Stimulated activated naive CD4-positive, alpha-beta T cell treated with Interleukin-2 at 50 U/mL for 16 hours (primary cell): Measurements from ENCODE around the gene SLC2A8.

Source experiments
- DNase-seq: peaks from one replicate; lab custom pipeline; 2025; lab: John Stamatoyannopoulos, UW

Gene SLC2A8

DNA sequence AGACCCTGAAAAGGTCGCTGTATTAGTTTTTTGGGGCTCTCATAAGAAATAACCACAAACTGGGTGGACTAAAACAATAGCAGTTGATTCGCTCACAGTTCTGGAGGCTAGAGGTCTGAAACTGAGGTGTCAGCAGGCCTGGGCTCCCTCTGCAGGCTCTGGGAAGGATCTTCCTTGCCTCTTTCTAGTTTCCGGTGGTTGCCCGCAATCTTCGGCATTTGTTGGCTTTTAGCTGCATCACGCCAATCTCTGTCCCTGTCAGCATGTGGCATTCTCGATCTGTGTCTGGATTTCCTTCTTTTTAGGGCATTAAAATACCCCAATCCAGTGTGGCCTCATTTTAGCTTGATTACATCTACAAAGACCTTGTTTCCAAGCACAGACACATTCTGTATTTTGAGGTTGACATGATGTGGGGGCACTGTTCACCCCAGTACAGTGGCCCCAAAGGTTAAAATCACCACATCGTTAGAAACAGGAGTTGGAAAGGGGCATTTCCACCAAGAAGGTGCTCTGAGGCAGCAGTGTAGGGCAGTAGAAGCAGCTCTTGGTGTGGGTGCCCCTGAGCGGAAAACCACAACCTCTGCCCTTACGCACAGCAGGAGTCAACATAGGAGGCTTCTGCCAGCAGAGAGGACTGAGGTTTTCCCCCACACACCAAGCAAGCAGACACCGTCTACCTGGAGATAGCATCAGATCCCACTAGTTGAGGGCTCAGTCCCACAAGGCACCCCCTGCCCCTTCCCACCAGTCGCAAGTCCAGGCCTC lies 40.7 kb downstream of the SLC2A8 start:
- DNase-seq = peak; percentile 14

DNA sequence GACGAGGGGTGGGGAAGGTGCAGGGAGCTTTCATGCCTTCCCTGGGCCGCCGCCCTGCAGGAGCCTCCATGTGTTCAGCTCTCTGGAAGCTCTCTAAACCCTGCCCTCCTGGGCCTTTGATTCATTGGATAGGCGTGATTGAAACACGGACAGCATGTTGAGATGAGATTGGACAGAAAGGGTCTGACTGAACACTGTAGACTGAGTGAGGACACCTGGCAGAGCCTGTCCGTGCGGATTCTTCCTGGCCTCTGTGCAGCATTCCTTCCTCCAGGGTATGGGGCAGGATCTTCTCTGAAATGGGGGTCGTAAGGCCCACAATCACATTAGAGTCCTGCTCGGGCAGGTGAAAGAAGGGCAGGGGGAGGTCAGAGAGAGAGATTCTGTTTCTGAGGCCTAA lies 41.4 kb downstream of the SLC2A8 start:
- DNase-seq = no peak

DNA sequence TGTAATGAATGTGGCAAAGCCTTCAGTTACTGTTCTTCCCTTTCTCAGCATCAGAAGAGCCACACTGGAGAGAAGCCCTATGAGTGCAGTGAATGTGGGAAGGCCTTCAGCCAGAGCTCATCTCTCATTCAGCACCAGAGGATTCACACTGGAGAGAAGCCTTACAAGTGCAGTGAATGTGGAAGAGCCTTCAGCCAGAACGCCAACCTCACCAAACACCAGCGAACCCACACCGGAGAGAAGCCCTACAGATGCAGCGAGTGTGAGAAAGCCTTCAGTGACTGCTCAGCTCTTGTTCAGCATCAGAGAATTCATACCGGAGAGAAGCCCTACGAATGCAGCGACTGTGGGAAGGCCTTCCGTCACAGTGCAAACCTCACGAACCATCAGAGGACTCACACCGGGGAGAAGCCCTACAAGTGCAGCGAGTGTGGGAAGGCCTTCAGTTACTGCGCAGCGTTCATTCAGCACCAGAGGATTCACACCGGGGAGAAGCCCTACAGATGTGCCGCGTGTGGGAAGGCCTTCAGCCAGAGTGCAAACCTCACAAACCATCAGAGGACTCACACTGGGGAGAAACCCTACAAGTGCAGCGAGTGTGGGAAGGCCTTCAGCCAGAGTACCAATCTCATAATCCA lies 47.4 kb downstream of the SLC2A8 start:
- no peak for DNase-seq

DNA sequence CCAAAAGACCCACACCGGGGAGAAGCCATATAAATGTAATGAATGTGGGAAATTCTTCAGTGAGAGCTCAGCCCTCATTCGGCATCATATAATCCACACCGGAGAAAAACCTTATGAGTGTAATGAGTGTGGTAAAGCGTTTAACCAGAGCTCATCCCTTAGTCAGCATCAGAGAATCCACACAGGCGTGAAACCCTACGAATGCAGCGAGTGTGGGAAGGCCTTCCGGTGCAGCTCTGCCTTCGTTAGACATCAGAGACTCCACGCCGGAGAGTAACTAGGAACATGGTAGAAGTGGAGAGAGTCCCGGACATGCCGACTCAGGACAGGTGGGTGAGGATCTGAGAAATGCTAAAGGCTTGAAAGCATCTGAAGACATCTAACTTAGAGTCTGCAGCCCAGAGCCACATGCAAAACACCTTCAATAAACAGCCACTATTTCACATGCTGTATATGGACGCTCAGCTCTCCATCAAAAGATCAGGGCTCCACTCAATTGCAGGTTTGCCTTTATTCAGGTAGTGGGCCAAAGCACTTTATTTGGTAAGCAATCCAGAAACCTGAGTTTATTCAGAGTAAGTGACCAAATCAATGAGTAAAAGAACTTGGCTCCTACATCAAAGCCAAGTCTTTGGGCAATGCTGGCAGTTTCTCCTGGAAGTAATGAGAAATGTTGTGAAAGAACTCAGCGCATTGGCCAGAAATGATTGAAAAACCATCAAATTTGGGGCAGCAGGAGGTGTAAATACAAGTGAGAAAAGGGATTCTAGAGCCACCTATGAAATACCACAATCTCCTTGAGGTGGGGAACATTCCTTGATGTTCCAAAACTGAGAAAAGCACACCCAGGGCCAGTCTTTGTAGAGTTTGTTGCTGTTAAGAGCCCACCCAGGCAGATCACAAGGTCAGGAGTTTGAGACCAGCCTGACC lies 48.2 kb downstream of the SLC2A8 start:
- no peak for DNase-seq

DNA sequence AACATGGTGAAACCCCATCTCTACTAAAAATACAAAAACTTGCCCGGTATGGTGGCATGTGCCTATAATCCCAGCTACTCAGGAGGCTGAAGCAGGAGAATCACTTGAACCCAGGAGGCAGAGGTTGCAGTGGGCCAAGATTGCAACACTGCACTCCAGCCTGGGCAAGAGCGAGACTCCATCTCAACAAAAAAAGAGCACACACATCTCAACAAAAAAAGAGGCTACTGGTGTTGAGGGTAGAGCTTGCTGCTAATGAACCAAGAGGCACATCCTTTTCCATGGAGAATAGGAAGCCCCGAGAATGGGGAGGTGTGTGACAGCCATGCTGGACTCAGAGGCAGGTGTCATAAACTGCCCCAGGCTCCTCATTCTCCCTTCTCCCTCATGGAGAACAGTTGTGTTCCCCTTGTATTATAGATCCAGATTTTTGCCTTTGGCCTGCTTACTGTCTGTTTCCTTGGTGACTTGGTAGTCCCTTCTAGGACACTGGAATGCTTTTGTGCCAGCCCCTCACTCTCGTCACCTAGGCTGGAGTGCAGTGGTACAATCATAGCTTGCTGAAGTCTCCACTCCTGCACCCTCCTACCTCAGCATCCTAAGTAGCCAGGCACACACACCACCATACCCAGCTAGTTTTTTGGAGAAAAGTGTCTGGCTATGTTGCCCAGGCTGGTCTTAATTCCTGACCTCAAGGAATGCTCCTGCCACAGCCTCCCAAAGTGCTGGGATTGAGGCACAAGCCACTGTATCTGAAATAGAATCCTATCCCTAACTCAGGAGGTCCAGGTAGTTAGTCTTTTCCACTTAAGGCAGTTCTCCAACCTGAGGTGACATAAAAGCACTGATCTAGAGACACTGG lies 49.1 kb downstream of the SLC2A8 start:
- DNase-seq = no peak

DNA sequence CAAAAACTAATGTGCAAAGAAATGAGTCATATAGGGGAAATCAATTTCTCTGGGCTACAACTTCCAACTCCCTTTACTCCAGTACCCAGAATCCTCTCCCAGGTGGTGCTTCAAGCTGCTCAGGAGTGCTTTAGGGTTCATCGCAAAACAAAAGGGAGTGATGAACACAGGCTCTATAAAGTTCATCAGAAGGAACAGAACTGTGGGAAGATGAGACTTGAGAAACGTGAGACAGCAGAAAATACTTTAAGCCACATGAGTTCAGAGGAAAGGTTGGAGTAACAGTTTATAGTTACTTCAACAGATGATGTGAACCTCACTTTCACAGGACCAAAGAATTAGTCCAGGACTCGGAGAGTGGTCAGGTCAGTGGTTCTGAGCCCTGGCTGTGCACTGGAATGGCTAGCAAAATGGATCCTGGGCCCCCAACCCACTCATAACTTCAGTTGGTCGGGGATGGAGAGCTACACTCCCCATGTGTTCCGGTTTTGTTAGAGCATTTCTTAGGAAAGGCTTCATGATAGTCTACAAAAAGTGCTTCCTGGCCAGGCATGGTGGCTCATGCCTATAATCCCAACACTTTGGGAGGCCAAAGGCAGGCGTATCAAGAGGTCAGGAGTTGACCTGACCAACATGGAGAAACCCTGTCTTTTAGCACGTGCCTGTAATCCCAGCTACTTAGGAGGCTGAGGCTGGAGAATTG lies 49.9 kb downstream of the SLC2A8 start:
- no peak for DNase-seq

DNA sequence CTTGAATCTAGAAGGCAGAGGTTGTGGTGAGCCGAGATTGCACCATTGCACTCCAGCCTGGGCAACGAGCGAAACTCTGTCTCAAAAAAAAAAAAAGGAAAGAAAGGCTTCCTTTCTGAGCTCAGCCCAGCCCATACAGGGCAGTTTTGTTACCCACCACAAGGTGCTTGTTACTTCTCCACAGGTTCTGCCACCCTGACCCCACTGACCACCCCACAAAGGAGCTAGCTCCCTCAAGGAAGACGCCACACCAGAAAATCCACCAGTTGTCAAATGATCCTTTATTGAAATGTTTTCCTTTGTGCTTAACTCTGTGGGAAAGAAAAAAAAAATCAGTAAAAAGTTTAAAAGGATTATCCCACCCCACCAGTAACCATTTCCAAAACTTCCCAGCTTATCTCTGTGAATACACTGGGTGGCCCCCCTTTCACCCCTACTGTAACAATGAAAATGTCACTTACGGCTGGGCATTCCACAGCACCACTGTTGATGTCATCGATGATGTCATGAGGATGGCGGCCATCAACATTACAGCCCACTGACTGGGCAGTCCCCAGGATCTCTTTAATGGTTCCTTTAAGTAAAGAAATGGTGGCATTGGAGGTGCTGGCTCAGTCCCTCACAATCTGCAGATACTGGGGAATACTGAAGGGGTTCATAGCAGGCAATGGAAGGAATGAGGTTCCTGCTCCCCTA lies 50.6 kb downstream of the SLC2A8 start:
- no peak for DNase-seq

DNA sequence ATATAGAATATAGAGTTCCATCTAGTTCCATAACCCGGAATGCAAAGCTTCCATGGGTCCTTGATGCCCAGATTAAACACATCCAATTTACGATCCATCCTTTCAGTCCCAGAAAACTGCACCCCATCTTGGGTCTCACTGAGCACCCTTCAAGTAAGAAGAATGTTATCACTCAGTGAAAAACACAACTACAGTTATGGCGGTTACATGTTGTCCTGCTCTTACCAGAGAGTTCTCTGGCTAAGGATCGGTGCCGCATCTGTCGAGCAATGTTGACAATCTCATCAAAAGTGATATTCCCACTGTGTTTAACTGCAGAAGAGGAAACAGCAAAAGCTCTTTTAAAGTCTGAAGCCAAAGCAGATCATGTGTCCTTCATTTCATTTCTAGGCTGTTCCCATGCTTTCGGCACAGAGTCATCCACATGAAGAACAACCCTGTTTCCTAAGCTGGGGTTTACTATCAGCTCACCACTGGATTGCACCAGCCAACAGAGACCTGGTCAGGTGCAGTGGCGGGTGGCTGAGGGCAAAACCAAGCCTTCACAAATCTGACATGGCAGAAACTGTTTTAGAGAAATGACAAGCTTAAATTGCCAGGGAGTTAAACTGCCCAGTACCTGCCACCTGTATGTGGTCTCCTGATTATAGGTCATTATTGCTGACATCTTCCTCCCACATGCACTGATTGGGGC lies 51.3 kb downstream of the SLC2A8 start:
- DNase-seq = no peak

DNA sequence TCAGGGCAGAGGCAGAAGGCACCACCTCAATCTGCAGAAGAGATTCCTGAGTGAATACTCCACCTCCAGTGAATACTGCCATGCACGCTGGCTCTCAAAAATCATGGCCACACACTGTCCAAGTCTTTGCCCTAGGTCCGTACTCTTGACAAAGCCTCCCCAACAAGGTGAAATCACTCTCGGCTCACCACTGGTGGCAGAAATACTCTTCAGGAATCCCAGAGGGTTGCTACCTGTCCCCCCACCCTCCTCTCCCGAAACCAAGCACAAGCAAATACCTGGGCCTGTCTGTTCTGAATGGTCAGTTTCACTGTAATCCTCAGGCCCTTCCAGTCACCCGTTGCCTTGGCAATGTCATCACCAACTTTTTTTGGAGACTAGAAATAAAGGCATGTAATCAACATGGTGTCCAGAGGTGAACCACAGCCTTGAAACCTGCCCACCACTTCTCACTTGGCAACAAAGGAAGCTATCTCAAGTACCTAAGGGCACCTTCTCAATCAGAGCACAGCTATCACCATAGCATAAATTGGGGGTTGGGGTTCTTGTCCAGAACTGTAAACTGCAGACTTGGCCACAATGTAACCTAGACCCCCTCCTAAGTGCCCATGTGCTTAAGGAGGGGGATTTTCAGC lies 52.5 kb downstream of the SLC2A8 start:
- DNase-seq = no peak

DNA sequence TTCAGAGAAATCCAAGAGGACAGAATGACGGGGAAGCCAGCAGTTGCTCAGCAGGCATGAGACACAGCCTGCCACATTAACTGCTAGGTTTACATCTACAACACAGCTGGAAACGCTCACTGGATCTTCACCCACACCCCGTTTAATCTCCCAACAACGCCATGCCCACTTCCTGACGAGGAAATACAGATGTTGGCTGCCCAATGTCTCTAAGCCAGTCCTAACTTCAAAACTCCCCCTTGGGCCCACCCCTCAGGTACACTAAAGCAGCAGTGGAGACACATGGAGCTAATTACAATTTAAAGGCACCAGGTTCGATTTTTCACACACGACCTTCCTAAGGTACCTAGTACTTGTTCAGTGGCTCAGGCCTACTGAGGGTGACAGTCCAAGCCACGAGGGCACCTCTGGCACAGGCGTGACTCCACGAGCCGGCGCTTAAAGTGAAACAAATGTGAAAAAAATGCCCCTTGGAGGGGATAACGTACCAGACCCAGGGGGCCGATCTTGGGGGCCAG lies 53.3 kb downstream of the SLC2A8 start:
- DNase-seq = no peak

DNA sequence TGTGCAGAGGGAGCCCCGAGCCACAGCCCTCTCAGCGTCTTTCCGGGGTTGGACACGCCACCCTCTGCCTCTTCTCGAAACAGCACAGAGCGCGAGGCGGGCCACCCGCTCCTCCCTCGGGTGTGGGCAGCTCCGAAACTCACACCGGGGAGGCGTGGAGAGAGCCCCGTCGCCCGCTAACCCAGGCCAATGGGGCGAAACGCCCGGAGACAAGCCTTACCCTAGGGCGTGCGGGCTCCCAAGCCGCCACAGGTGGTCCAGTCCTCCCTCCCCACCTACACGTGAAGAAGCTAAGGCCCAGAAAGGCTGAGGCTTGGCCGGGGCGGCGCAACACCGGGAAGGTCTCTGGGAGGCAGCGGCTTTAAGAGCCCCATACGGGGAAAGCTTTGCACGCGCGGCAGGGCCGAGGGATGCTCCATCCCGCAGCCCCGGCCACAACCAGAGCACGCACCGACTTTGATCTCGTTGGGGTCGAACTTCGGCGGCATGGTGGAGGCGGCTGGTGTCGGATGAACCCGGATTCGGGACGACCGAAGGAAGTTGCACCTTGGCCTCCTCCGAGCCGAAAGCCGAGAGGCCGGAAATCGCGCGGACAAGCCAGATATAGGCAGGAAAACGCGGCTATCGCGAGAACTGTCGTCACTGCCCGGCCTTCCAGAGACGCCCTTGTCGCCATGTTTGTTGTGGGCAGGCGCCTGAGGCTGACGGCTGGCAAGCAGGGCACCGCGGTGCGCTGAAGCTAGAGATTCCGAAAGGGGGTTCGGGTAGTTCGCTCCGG lies 54.0 kb downstream of the SLC2A8 start, which contains the start of the genes LRSAM1 and RPL12:
LRSAM1 (plus strand) TSS at position 681 of the 778 bp plus-strand sequence. CDS start 3,018 bp downstream, outside the sequence.
RPL12 (minus strand) TSS at position 577 of the 778 bp plus-strand sequence; CDS start at position 488, 89 bp downstream.
- peak; percentile 96 for DNase-seq

DNA sequence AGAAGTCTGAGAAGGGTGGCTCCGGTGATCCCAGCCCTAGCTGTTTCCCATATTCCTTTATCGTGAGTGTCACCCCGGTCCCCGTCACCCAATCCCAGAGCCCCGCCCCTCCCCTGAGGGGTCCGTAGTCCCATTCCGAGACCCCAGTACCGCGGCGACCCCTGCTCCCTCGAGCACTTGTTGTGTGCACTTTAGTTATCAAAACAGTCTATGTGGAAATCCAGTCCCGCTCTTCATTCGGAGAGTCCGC lies 54.6 kb downstream of the SLC2A8 start:
- DNase-seq = no peak

DNA sequence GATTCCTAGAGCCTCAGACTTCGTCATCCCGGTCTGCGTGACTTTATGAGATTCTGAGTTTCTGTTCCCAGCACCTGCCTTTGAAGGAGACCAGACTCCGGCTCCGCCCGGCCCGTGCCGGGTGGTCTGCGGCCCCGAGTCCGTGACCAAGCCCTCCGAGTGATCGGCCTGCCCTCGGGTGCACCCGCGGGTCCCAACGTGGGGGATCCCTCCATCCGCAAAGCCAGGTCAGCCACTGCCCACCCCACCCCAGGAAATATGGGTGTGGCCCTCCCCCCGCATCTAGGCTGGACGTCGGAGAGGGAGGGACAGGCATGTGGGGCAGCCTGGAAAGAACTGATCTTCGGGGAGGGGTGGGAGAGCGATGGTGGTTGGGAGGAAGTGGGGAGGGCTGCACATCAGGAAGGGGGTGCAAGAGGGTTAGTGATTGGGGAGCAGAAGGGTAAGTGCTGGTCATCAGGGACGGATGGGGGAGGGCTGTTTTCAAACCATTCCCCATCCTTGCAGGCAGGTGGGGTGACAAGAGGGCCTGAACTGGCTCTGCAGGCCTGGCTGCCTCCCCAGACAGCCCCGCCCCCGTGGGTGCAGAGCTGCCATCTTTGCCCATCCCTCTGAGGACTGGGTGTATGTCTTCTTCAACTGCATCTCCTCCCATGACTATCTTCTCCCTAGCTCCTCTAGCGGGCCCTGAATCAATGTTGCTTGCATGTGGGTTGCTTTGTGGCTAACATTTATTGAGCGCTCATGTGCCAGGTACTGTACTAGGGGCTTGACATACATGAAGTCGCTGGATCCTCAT lies 55.1 kb downstream of the SLC2A8 start:
- peak; percentile 54 for DNase-seq

DNA sequence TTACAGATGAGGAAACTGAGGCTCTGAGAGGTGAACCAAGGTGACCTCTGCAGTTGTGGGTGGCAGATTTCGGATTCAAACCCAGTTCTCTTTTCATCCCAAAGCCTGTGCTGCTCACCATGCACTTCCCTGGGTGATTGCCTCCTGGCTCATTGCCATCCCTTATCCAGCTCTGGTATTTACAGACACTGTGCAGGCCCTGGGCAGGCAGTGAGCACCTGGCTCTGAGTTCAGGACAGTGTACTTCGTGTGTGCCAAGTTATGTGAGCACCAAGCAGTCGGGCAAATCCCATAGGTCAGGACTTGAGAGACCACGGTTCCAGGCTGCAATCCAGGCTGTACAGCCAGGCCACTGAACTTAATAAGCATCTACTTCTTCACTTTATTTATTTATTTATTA lies 55.7 kb downstream of the SLC2A8 start:
- no peak for DNase-seq

DNA sequence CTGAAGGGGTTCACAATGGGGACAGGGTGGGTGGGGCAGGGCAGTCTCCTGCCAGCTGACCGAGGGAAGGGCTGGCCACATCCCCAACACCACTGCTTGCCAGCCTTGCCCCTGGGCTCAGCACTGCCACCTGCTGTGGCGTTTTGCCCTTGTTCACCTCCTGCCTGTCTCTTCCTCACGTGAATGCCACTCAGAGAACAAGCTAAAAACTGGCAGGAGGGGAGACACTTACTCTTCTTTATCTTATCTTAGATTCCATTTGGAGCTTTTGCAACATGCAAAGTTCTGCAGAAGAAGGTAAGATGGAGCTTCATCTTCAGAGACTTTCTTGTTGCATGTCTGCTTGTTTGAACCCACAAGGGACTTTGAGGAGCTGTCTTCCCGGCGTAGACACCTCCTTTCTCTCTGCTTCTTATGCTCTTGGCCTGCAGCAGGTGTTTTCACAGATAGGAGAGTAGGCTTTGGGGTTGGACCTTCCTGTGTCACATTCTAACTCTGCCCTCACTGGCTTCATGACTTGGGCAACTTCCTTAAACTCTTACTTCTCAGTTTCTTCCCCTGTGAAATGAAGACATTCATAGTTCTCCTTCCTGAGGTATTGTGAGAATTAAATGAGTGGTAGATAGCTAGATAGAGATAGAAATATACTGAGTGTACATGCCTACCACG lies 58.5 kb downstream of the SLC2A8 start:
- no peak for DNase-seq

DNA sequence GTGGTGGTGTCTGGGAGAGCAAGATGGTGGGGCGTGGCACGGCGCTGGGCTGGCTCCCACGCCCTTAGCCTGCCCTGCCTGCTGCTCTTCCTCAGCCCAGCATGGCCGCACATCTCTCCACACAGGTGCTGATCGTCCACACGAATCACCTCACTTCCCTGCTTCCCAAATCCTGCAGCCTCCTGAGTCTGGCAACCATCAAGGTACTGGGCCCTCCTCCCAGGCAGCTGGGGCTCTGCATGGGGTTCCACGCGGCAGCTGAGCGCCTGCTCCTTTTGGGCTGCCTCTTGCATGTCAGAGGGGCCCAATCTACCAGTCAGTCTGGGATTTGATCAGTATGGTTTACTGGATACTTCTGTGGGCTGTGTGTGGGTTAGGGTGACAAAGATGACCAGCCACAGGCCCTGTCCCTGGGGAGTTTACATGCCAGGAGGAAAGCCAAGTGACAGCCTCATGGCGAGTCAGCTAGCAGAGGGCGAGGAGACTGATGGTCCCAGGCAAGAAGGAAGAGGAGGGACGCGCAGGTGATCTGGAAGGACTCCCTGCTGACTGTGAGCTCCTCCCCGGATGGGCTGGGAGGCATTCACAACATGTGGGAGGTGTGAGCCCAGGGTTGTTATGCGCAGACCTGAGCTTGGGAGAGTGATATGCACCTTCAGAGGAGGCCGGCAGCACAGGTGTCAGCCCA lies 60.4 kb downstream of the SLC2A8 start:
- DNase-seq = no peak
